Endodermal cell (in vitro differentiated cells): ENCODE data around the gene PLPPR1. TPM values are rescaled to one million over a fixed set of nuclear protein-coding genes. Genes with fewer than 3 reads are reported as not detected.
"Not testable (repeated sequence)": the region's sequence is repeated elsewhere in the genome, so short reads cannot be mapped to it uniquely, and the experiment has no call there.

Source experiments
- DNase-seq: peaks from one replicate; pipeline ENCODE4 v3.0.0-alpha.2; 2017
- H3K27ac ChIP-seq: 2 replicates; pipeline ENCODE4 v1.5.1; 2013; ENCODE audit warnings: mild to moderate bottlenecking, low read depth, low read length, moderate library complexity
- H3K27me3 ChIP-seq: 2 replicates; pipeline ENCODE4 v1.6.1; 2013; ENCODE audit warnings: mild to moderate bottlenecking, low read length, moderate library complexity; ENCODE audit not compliant: insufficient read depth, control insufficient read depth, poor library complexity, severe bottlenecking
- H3K36me3 ChIP-seq: 2 replicates; pipeline ENCODE4 v1.7.0; 2013; ENCODE audit warnings: mild to moderate bottlenecking, low read length, moderate library complexity; ENCODE audit not compliant: control insufficient read depth, insufficient read depth
- H3K4me1 ChIP-seq: one replicate; pipeline ENCODE4 v1.7.0; 2013; ENCODE audit warnings: low read length; ENCODE audit not compliant: control insufficient read depth, insufficient read depth
- H3K4me3 ChIP-seq: 2 replicates; pipeline ENCODE4 v1.5.1; 2013; ENCODE audit warnings: mild to moderate bottlenecking, low read length, moderate library complexity
- H3K9ac ChIP-seq: 2 replicates; pipeline ENCODE4 v1.6.1; 2013; ENCODE audit warnings: mild to moderate bottlenecking, low read length, moderate library complexity; ENCODE audit not compliant: poor library complexity, severe bottlenecking; ENCODE audit errors: extremely low read depth
- H3K9me3 ChIP-seq: 2 replicates; pipeline ENCODE4 v1.6.1; 2013; ENCODE audit warnings: mild to moderate bottlenecking, low read length, moderate library complexity; ENCODE audit not compliant: control insufficient read depth
- H3K27ac Mint-ChIP-seq: 2 replicates; pipeline ENCODE4 v1.8.0; 2020; ENCODE audit warnings: mixed read lengths
- H3K27me3 Mint-ChIP-seq: 2 replicates; pipeline ENCODE4 v1.8.0; 2021; ENCODE audit warnings: mild to moderate bottlenecking, mixed read lengths; ENCODE audit not compliant: insufficient read depth
- H3K36me3 Mint-ChIP-seq: 2 replicates; pipeline ENCODE4 v1.8.0; 2020; ENCODE audit warnings: low read depth, mixed read lengths
- H3K4me1 Mint-ChIP-seq: 2 replicates; pipeline ENCODE4 v1.8.0; 2020; ENCODE audit warnings: mixed read lengths
- H3K4me3 Mint-ChIP-seq: 2 replicates; pipeline ENCODE4 v1.8.0; 2020; ENCODE audit warnings: mild to moderate bottlenecking, moderate library complexity, mixed read lengths
- H3K9me3 Mint-ChIP-seq: 2 replicates; pipeline ENCODE4 v1.8.0; 2020; ENCODE audit warnings: mild to moderate bottlenecking, mixed read lengths
- WGBS, 2 experiments: methylation state at CpG; one replicate each; pipeline versions ENCODE4 v1.1.5 to v1.1.7; 2013; ENCODE audit warnings: missing lambda C conversion rate in 2 of 2, mixed read lengths in 1 of 2; ENCODE audit not compliant: insufficient coverage in 1 of 2, insufficient read length in 1 of 2; 5-methylcytosine and 5-hydroxymethylcytosine counted together
- total RNA-seq, 2 donors: library from RNA; stranded (reverse); fragmentation: NEBNext Ultra II Directional in 1 of 2; extraction: Animal tissue kit (Norgen Biotek cat#: 25700) in 1 of 2; gene quantifications; 2 replicates in 1 of 2; 3 replicates in 1 of 2; pipeline ENCODE4 v1.2.1, GENCODE V29; 2021
- TF ChIP-seq, protein P1 (sequence below): fragments of 200-600 bp; sonication (generic); conservative IDR thresholded peaks from 2 replicates; pipeline ENCODE4 v1.5.0; 2021; ENCODE audit warnings: antibody characterized with exemption, mild to moderate bottlenecking

Gene PLPPR1
- total RNA-seq, 2 donors from 2014 or later = 1.5 to 4.6 TPM

DNA sequence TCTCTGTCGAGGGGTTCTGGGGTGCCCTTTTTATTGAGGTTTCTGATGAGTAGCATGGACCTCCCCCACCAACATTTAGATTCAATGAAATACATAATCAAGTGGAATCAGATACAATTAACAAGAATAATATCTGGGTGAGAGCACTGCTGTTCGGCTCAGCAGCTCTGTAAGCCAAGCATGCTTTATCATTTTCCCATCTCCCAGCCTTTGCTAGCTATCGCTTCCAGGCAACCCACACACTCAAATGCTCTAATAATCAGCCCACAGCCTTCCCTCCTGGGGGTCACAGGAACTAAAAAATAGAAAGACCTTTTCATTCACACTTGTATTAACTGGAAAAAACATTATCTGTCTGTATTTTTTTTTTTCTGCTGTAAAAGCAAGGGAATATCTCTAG lies 8.9 kb downstream of the PLPPR1 start:
- TF ChIP-seq, protein P1, sequence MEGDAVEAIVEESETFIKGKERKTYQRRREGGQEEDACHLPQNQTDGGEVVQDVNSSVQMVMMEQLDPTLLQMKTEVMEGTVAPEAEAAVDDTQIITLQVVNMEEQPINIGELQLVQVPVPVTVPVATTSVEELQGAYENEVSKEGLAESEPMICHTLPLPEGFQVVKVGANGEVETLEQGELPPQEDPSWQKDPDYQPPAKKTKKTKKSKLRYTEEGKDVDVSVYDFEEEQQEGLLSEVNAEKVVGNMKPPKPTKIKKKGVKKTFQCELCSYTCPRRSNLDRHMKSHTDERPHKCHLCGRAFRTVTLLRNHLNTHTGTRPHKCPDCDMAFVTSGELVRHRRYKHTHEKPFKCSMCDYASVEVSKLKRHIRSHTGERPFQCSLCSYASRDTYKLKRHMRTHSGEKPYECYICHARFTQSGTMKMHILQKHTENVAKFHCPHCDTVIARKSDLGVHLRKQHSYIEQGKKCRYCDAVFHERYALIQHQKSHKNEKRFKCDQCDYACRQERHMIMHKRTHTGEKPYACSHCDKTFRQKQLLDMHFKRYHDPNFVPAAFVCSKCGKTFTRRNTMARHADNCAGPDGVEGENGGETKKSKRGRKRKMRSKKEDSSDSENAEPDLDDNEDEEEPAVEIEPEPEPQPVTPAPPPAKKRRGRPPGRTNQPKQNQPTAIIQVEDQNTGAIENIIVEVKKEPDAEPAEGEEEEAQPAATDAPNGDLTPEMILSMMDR = no peak
- H3K27me3 ChIP-seq = peaks cover 17% of the 10 kb centered on the region
- Mint-ChIP-seq H3K36me3 (no peaks in the 10 kb centered on the region), H3K27ac (no peak overlapping the region), H3K4me1 (no peaks in the 10 kb centered on the region), H3K27me3 (peaks cover 78% of the 10 kb centered on the region), H3K4me3 (no peak overlapping the region), H3K9me3 (no peaks in the 10 kb centered on the region)
- H3K36me3 ChIP-seq = no peaks in the 10 kb centered on the region
- DNase-seq = no peak
- no peaks in the 10 kb centered on the region for H3K4me1 ChIP-seq
- no peaks in the 10 kb centered on the region for H3K9me3 ChIP-seq
- 92 to 93% methylated on average over 2 to 3 of the region's 3 CpGs for WGBS, 2 experiments
- no peak overlapping the region for H3K4me3 ChIP-seq
- H3K27ac ChIP-seq = no peak overlapping the region
- H3K9ac ChIP-seq = no peak overlapping the region

DNA sequence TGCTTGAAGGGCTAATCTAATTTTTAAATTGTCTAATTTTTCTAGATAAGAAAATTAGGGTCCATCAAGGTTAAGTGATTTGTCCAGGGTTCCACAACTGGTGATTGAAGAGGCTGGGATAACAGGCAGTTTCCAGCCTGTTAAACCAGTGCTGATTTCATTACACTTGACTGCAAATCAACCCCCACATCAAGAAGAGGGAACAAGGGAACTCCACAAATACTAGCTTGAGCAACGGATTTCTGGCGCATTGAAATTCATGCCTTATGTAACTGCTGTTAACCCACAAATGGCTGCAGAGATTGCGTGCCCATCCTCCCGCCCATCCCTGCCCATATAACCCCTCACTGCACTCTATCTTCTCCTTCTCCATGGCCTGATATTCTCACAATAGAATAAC lies 10.0 kb downstream of the PLPPR1 start:
- no peak overlapping the region for H3K9ac ChIP-seq
- H3K4me3 Mint-ChIP-seq = no peak overlapping the region
- DNase-seq = no peak
- no peaks in the 10 kb centered on the region for H3K36me3 ChIP-seq
- H3K27ac Mint-ChIP-seq = no peak overlapping the region
- H3K27me3 ChIP-seq = peaks cover 7% of the 10 kb centered on the region
- peaks cover 3% of the 10 kb centered on the region for H3K36me3 Mint-ChIP-seq
- peaks cover under 1% of the 10 kb centered on the region for H3K9me3 Mint-ChIP-seq
- TF ChIP-seq, protein P1 = no peak
- no peaks in the 10 kb centered on the region for H3K4me1 Mint-ChIP-seq
- no peak overlapping the region for H3K27ac ChIP-seq
- 92 to 100% methylated on average over 3 to 4 of the region's 4 CpGs for WGBS, 2 experiments
- H3K4me3 ChIP-seq = no peak overlapping the region
- H3K4me1 ChIP-seq = no peaks in the 10 kb centered on the region
- H3K9me3 ChIP-seq = no peaks in the 10 kb centered on the region
- peaks cover 75% of the 10 kb centered on the region for H3K27me3 Mint-ChIP-seq

GRCh38 chr9:101039581-101039980 lies 11.1 kb downstream of the PLPPR1 start:
- not testable (repeated sequence) for H3K36me3 ChIP-seq, H3K4me1 ChIP-seq, H3K27ac Mint-ChIP-seq, H3K9ac ChIP-seq, H3K4me1 Mint-ChIP-seq, H3K9me3 ChIP-seq, H3K4me3 Mint-ChIP-seq, H3K27me3 ChIP-seq, DNase-seq, H3K36me3 Mint-ChIP-seq, H3K9me3 Mint-ChIP-seq, H3K4me3 ChIP-seq, H3K27ac ChIP-seq
- peaks cover 77% of the 10 kb centered on the region for H3K27me3 Mint-ChIP-seq
- 70 to 93% methylated on average over 2 to 7 of the region's 7 CpGs for WGBS, 2 experiments

DNA sequence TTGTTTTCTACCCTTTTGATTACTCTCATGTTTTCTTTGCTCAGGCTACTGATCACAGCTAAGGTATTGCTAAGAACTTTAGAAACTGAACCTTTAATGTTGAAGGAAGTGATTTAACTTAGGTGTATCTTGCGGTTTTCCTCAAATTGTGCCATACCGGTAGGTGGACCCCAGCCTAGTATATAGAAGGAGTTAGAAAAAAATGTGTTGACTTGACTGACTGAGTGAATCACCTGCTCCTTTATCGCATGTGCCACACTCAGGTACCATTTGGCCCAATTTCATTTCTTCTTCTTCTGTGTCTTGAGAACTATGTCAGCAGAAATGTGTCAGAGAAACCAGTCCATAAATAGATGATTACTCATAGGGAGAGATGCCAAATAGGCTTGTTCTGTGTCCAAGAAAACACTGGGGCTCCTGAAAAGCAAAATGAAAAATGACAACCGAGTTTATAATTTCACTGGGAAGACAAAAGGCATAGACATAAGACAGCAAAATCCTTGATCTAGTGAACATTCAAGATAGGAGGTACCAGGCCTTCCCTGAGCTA lies 19.4 kb downstream of the PLPPR1 start:
- Histone ChIP-seq H3K9ac (no peak overlapping the region), H3K4me3 (no peak overlapping the region), H3K4me1 (no peaks in the 10 kb centered on the region), H3K36me3 (no peaks in the 10 kb centered on the region), H3K27ac (no peak overlapping the region), H3K9me3 (no peaks in the 10 kb centered on the region), H3K27me3 (no peaks in the 10 kb centered on the region)
- Mint-ChIP-seq H3K27ac (no peak overlapping the region), H3K9me3 (peaks cover 12% of the 10 kb centered on the region), H3K36me3 (peaks cover 4% of the 10 kb centered on the region), H3K4me3 (no peak overlapping the region), H3K27me3 (peaks cover 55% of the 10 kb centered on the region), H3K4me1 (peaks cover 10% of the 10 kb centered on the region)
- WGBS, 2 experiments = 93 to 94% methylated on average over 2 to 4 of the region's 4 CpGs
- DNase-seq = no peak
- TF ChIP-seq, protein P1 = no peak
